Activated naive CD4-positive, alpha-beta T cell treated with anti-CD3 and anti-CD28 coated beads for 36 hours (primary cell): ENCODE data around the gene UFC1. TPM values are rescaled to one million over a fixed set of nuclear protein-coding genes. Genes with fewer than 3 reads are reported as not detected.
A peak's percentile ranks its signal among the peaks of the same experiment; 100 is the strongest.

Source experiments
- CTCF ChIA-PET: fragments of 350-600 bp; sonication (Branson Sonifier 250); formaldehyde crosslinking; loops from one replicate; lab custom pipeline; 2021; ENCODE audit warnings: antibody characterized with exemption; lab: Charles Lee
- DNase-seq: peaks from one replicate; pipeline ENCODE4 v3.0.0-alpha.2; 2020
- H3K27ac Mint-ChIP-seq: one replicate; pipeline ENCODE4 v1.8.0; 2021; ENCODE audit warnings: mild to moderate bottlenecking, mixed read lengths
- H3K27me3 Mint-ChIP-seq: one replicate; pipeline ENCODE4 v1.8.0; 2021; ENCODE audit warnings: low read depth, mixed read lengths
- H3K36me3 Mint-ChIP-seq: one replicate; pipeline ENCODE4 v1.8.0; 2021; ENCODE audit warnings: low read depth, mixed read lengths
- H3K4me1 Mint-ChIP-seq: one replicate; pipeline ENCODE4 v1.8.0; 2021; ENCODE audit warnings: low read depth, mixed read lengths
- H3K4me3 Mint-ChIP-seq: one replicate; pipeline ENCODE4 v1.8.0; 2021; ENCODE audit warnings: mild to moderate bottlenecking, moderate library complexity, mixed read lengths
- H3K9me3 Mint-ChIP-seq: one replicate; pipeline ENCODE4 v1.8.0; 2021; ENCODE audit warnings: mixed read lengths
- intact Hi-C: fragments of 100-400 bp; cut with micrococcal nuclease; formaldehyde crosslinking; loops from one replicate; pipeline ENCODE4 v1.15.1; 2023
- total RNA-seq, 2 experiments: library from RNA; stranded (reverse); gene quantifications; one replicate each; pipeline ENCODE4 v1.2.3, GENCODE V29; 2021

The UFC1 gene
- total RNA-seq, 2 experiments from 2014 or later: 89.4 to 94.9 TPM

- H3K27me3 Mint-ChIP-seq: no peaks in the 10 kb centered on the region
- no peak for DNase-seq
- no peaks in the 10 kb centered on the region for H3K9me3 Mint-ChIP-seq
- no peak overlapping the region for H3K4me3 Mint-ChIP-seq
- intact Hi-C loops: no loop called here
- peaks cover 19% of the 10 kb centered on the region for H3K36me3 Mint-ChIP-seq
- peaks cover 58% of the 10 kb centered on the region for H3K4me1 Mint-ChIP-seq
- CTCF ChIA-PET: interaction anchor here (0.5 to 1.3 kb wide), 6 partner anchors 9 to 227 kb away, joined by 3 to 4 read pairs (median 3); no protein-coding TSS in a partner anchor
- no peak overlapping the region for H3K27ac Mint-ChIP-seq
These were observed 8.3 kb downstream of the UFC1 start for GRCh38 chr1:161162052-161162451.

- Mint-ChIP-seq H3K9me3 (no peaks in the 10 kb centered on the region), H3K36me3 (peaks cover 19% of the 10 kb centered on the region), H3K4me3 (no peak overlapping the region), H3K27ac (no peak overlapping the region), H3K4me1 (peaks cover 64% of the 10 kb centered on the region), H3K27me3 (no peaks in the 10 kb centered on the region)
- intact Hi-C loops: no loop called here
- DNase-seq: no peak
- CTCF ChIA-PET: interaction anchor here (1.3 kb wide), 2 partner anchors 14 to 22 kb away, joined by 3 to 4 read pairs; no protein-coding TSS in a partner anchor
These were observed 9.0 kb downstream of the UFC1 start for GRCh38 chr1:161162806-161163205.

- Mint-ChIP-seq H3K4me3 (no peak overlapping the region), H3K36me3 (peaks cover 17% of the 10 kb centered on the region), H3K27ac (no peak overlapping the region), H3K27me3 (no peaks in the 10 kb centered on the region), H3K4me1 (peaks cover 63% of the 10 kb centered on the region), H3K9me3 (no peaks in the 10 kb centered on the region)
- CTCF ChIA-PET: interaction anchor here (3.4 kb wide), 1 partner anchor 13 kb away, joined by 20 read pairs; the partner anchor contains the start of gene B4GALT3
- no peak for DNase-seq
- intact Hi-C loops: no loop called here
These were observed 10.0 kb downstream of the UFC1 start for GRCh38 chr1:161163793-161164192.

- no peaks in the 10 kb centered on the region for H3K9me3 Mint-ChIP-seq
- no peak overlapping the region for H3K27ac Mint-ChIP-seq
- H3K36me3 Mint-ChIP-seq: peaks cover 17% of the 10 kb centered on the region
- CTCF ChIA-PET: interaction anchor here (0.6 to 3.8 kb wide), 18 partner anchors 7 to 217 kb away, joined by 3 to 22 read pairs (median 8); partner anchors contain the start of genes B4GALT3, DEDD, NDUFS2 and TOMM40L
- peaks cover 59% of the 10 kb centered on the region for H3K4me1 Mint-ChIP-seq
- H3K4me3 Mint-ChIP-seq: no peak overlapping the region
- no peak for DNase-seq
- no peaks in the 10 kb centered on the region for H3K27me3 Mint-ChIP-seq
- intact Hi-C loops: loop anchor here (5.0 kb wide), 1 partner anchor 217 kb away; no protein-coding TSS in a partner anchor
These were observed 11.3 kb downstream of the UFC1 start for GRCh38 chr1:161164901-161165610.

- peak within 1 kb of the TSS; percentile 87 for H3K27ac Mint-ChIP-seq
- H3K27me3 Mint-ChIP-seq: no peaks in the 10 kb centered on the region
- CTCF ChIA-PET: interaction anchor here (0.6 to 3.8 kb wide), 27 partner anchors 8 to 216 kb away, joined by 3 to 22 read pairs (median 4); partner anchors contain the start of genes B4GALT3, DEDD, NDUFS2 and TOMM40L
- H3K4me3 Mint-ChIP-seq: peak within 1 kb of the TSS; percentile 87
- intact Hi-C loops: loop anchor here (1.0 to 5.0 kb wide), 7 partner anchors 11 to 216 kb away; partner anchors contain the start of genes B4GALT3, DEDD and NDUFS2
- H3K36me3 Mint-ChIP-seq: peaks cover 17% of the 10 kb centered on the region
- no peaks in the 10 kb centered on the region for H3K9me3 Mint-ChIP-seq
- peaks cover 49% of the 10 kb centered on the region for H3K4me1 Mint-ChIP-seq
- peak; percentile 97 for DNase-seq
These were observed 12.2 kb downstream of the UFC1 start, which contains the start of gene PPOX for GRCh38 chr1:161165742-161166668. Gene PPOX, plus strand, starts transcription at chr1:161166426. Its CDS starts 422 bp downstream, at chr1:161166848.

- Mint-ChIP-seq H3K4me1 (peaks cover 43% of the 10 kb centered on the region), H3K27me3 (no peaks in the 10 kb centered on the region), H3K9me3 (no peaks in the 10 kb centered on the region), H3K36me3 (peaks cover 17% of the 10 kb centered on the region), H3K4me3 (peak overlapping the region; percentile 87), H3K27ac (peak overlapping the region; percentile 87)
- CTCF ChIA-PET: interaction anchor here (0.8 to 3.8 kb wide), 15 partner anchors 9 to 216 kb away, joined by 3 to 22 read pairs (median 8); partner anchors contain the start of genes B4GALT3, DEDD, TOMM40L and UFC1
- DNase-seq: no peak
- intact Hi-C loops: loop anchor here (1.0 to 5.0 kb wide), 7 partner anchors 10 to 215 kb away; partner anchors contain the start of genes B4GALT3, DEDD and NDUFS2
These were observed 13.1 kb downstream of the UFC1 start for GRCh38 chr1:161166669-161167548.

- H3K27ac Mint-ChIP-seq: no peak overlapping the region
- CTCF ChIA-PET: interaction anchor here (0.6 to 0.8 kb wide), 2 partner anchors 11 to 12 kb away, joined by 3 read pairs; no protein-coding TSS in a partner anchor
- peaks cover 34% of the 10 kb centered on the region for H3K4me1 Mint-ChIP-seq
- H3K36me3 Mint-ChIP-seq: peaks cover 16% of the 10 kb centered on the region
- H3K4me3 Mint-ChIP-seq: no peak overlapping the region
- DNase-seq: no peak
- intact Hi-C loops: loop anchor here (5.0 kb wide), 1 partner anchor 213 kb away; no protein-coding TSS in a partner anchor
- no peaks in the 10 kb centered on the region for H3K27me3 Mint-ChIP-seq
- H3K9me3 Mint-ChIP-seq: no peaks in the 10 kb centered on the region
These were observed 15.1 kb downstream of the UFC1 start for GRCh38 chr1:161168906-161169305.

- CTCF ChIA-PET: interaction anchor here (1.0 kb wide), 1 partner anchor 9 kb away, joined by 4 read pairs; no protein-coding TSS in a partner anchor
- Mint-ChIP-seq H3K27ac (peak overlapping the region; percentile 10), H3K9me3 (no peaks in the 10 kb centered on the region), H3K4me1 (peaks cover 41% of the 10 kb centered on the region), H3K36me3 (peaks cover 20% of the 10 kb centered on the region), H3K4me3 (no peak overlapping the region), H3K27me3 (no peaks in the 10 kb centered on the region)
- DNase-seq: no peak
- intact Hi-C loops: no loop called here
These were observed 17.4 kb downstream of the UFC1 start for GRCh38 chr1:161171191-161171590.

GRCh38 chr1:161171696-161172095 lies 17.9 kb downstream of the UFC1 start:
- H3K27ac Mint-ChIP-seq: no peak overlapping the region

GRCh38 chr1:161172349-161172748 lies 18.6 kb downstream of the UFC1 start:
- H3K4me3 Mint-ChIP-seq: no peak overlapping the region
- H3K27ac Mint-ChIP-seq: peak overlapping the region; percentile 43
- H3K9me3 Mint-ChIP-seq: no peaks in the 10 kb centered on the region
- no peaks in the 10 kb centered on the region for H3K27me3 Mint-ChIP-seq
- H3K36me3 Mint-ChIP-seq: peaks cover 23% of the 10 kb centered on the region
- no peak for DNase-seq
- peaks cover 40% of the 10 kb centered on the region for H3K4me1 Mint-ChIP-seq
- intact Hi-C loops: no loop called here
- CTCF ChIA-PET: interaction anchor here (1.1 kb wide), 1 partner anchor 54 kb away, joined by 5 read pairs; the partner anchor contains the start of gene TOMM40L

More at GRCh38 chr1:161171696-161172095, 17.9 kb downstream of the UFC1 start:
- H3K4me1 Mint-ChIP-seq: peaks cover 46% of the 10 kb centered on the region
- H3K9me3 Mint-ChIP-seq: no peaks in the 10 kb centered on the region
- DNase-seq: no peak
- CTCF ChIA-PET: interaction anchor here (1.0 to 1.1 kb wide), 2 partner anchors 10 to 55 kb away, joined by 4 to 5 read pairs; partner anchors contain the start of gene TOMM40L
- peaks cover 23% of the 10 kb centered on the region for H3K36me3 Mint-ChIP-seq
- H3K4me3 Mint-ChIP-seq: no peak overlapping the region
- intact Hi-C loops: no loop called here
- H3K27me3 Mint-ChIP-seq: no peaks in the 10 kb centered on the region
